GM21390 (cell line): ENCODE measurements around the gene HLA-A.

Experiments
- ATAC-seq: cut with Tn5 transposase; IDR thresholded peaks from one replicate; pipeline ENCODE4 v1.9.1; 2021; ENCODE audit not compliant: unreplicated experiment

The HLA-A gene

GRCh38 chr6:29933955-29934354 lies 8.4 kb upstream of the HLA-A start:
- ATAC-seq, result no peak

GRCh38 chr6:29935273-29935955 lies 6.9 kb upstream of the HLA-A start:
- ATAC-seq, result no peak

- no peak for ATAC-seq
Measured at GRCh38 chr6:29938746-29939508, 3.4 kb upstream of the HLA-A start.

- no peak for ATAC-seq
Measured at GRCh38 chr6:29941016-29941415, 1.3 kb upstream of the HLA-A start.

DNA sequence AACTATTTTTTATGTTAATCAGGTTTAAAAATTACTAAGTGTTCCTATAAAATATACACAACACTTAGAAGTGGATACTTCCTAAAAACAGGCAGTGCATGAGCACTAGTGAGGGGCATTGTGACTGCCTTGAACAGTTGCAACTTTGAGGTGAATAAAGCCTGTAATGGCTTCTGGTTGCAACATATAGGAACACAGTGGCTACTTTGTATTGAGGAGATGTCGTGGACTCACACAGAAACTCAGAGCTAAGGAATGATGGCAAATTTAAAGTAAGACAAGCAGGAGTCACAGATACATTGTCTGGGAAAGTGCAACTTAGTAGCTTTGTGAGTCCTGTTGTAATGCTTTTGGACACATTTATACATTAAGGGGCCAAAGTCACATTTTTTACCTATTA lies 861 bp upstream of the HLA-A start:
- no peak for ATAC-seq

GRCh38 chr6:29941916-29942274 lies 437 bp upstream of the HLA-A start:
- ATAC-seq, result no peak

- no peak for ATAC-seq
Measured at GRCh38 chr6:29943053-29943966, 978 bp downstream of the HLA-A start.

DNA sequence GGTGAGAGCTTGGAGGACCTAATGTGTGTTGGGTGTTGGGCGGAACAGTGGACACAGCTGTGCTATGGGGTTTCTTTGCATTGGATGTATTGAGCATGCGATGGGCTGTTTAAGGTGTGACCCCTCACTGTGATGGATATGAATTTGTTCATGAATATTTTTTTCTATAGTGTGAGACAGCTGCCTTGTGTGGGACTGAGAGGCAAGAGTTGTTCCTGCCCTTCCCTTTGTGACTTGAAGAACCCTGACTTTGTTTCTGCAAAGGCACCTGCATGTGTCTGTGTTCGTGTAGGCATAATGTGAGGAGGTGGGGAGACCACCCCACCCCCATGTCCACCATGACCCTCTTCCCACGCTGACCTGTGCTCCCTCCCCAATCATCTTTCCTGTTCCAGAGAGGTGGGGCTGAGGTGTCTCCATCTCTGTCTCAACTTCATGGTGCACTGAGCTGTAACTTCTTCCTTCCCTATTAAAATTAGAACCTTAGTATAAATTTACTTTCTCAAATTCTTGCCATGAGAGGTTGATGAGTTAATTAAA lies 3.0 kb downstream of the HLA-A start:
- ATAC-seq, result no peak

DNA sequence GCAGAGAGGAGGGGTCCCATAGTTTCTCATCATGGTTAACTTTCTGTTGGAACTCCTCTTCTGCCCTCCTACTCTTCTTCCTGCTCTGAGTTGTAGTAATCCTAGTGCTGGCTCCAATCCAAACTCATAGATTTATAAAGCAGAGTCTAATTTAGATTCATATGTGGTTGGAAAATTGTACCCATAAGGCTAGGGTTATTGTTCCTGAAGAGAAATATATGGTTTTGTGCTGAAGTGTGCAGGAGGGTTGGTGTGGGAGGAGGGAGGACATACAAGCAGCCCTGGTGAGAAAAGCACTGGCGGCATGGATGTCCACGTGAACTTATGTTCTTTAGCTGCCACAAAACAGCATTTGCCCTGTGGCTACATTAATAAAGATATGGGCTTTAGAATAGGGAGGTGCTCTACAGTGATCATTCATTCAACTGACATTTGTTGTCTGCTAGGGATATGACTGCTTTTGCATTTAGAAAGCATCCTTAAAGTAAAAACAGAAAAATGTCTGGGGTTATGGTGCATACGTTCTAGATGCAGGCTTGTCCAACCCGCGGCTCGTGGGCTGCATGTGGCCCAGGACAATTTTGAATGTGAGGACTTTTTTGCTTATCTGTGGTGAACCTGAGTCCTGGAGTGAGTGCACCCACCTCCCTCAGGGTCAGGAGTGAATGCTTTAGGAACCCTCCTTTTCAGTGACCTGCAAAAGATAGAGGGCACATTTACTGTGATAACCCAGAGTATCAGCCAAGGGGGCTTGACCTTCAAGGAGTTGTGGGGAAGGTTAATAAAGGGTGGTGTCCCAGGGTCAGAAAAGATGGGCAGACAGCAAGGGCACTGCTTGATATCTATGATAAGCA lies 4.1 kb downstream of the HLA-A start:
- no peak for ATAC-seq

GRCh38 chr6:29947077-29947980 lies 5.0 kb downstream of the HLA-A start:
- ATAC-seq, result no peak

DNA sequence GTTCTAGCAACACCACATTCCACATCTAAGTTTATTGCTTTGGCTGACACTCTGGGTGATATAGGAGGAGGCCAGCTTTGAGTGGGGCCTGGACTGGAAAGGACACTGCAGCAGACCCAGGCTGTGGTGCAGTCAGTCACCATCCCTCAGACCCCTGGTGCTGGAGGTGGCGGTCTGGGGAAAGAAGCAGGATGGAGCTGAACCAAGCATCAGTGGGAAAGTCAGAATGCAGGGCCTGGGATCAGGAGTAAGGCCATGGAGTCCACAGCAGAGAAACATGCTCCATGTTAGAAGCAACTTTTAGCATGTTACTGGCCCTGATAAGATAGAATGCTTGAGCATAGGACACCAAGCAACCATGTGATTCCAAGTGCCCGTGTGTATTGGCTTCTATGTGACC lies 5.9 kb downstream of the HLA-A start:
- ATAC-seq, result no peak

- no peak for ATAC-seq
Measured at GRCh38 chr6:29949934-29950333, 7.6 kb downstream of the HLA-A start.

- no peak for ATAC-seq
Measured at GRCh38 chr6:29951882-29952281, 9.6 kb downstream of the HLA-A start.

GRCh38 chr6:29953001-29953441 lies 10.7 kb downstream of the HLA-A start:
- ATAC-seq, result no peak

DNA sequence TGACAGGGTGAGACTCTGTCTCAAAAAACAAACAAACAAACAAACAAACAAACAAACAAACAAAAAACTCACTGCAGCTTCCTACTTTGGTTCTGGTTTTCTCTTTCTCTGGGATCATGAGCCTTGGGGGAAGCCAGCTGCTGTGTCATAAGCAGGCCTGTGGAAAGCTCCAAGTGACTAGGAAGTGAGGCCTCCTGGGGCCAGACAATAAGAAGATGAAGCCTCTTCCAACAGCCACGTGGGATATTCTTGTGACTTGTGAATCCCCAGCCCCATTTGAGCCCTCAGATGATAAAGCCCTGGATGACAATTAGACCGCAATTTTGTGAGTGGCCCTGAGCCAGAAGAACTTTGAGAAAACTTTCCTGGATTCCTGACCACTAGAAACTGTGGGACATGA lies 11.4 kb downstream of the HLA-A start:
- no peak for ATAC-seq

DNA sequence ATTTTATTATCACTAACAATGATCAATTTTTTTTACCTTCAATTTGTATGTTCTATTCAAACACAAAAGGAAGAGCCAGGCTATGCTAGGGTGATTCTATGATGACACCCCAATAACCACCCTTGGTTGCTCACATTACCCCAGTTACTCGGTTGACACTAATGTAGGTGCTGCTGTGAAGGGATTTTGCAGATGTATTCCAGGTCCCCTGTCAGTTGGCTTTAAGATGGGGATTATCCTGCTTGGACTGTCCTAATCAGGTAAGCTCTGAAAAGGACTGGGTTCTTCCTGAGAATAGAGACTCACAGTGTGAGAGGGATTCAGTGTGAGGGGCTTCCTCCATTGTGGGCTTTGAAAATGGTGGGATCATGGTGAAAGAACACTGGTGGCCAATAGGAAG lies 11.9 kb downstream of the HLA-A start:
- no peak for ATAC-seq

DNA sequence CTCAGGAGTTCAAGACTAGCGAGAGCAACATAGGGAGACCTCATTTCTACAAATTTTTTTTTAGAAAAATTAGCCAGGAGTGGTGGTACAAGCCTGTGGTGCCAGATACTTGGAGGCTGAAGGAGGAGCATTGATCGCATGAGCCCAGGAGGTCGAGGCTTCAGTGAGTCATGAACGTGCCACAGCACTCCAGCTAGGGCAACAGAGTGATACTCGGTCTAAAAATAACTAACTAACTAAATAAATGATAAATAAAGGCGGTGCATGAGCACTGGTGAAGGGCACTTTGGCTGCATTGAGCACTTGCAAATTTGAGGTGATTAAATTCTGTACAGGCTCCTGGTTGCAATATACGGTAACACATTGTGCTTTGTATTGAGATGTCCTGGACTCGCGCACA lies 13.5 kb downstream of the HLA-A start:
- no peak for ATAC-seq

- no peak for ATAC-seq
Measured at GRCh38 chr6:29956518-29956917, 14.2 kb downstream of the HLA-A start.

DNA sequence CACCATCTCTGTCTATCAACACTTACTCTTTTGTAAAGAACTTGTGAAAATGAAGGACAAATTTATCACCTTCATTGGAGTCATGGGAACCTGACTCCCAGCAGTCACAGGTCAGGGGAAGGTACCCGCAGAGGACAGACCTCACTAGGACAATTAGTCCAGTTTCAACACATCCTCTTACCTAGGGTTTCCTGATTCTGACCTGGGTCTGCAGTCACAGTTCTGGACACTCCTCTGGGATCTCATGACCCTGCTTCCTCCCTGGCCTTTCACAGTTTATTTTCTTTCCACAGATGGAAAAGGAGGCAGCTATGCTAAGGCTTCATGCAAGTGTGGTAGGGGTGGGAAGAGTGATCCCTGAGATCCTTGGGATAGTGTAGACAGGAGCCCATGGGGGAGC lies 15.7 kb downstream of the HLA-A start:
- no peak for ATAC-seq
